ENCODE results near the gene ZBTB17.

Gene ZBTB17

DNA sequence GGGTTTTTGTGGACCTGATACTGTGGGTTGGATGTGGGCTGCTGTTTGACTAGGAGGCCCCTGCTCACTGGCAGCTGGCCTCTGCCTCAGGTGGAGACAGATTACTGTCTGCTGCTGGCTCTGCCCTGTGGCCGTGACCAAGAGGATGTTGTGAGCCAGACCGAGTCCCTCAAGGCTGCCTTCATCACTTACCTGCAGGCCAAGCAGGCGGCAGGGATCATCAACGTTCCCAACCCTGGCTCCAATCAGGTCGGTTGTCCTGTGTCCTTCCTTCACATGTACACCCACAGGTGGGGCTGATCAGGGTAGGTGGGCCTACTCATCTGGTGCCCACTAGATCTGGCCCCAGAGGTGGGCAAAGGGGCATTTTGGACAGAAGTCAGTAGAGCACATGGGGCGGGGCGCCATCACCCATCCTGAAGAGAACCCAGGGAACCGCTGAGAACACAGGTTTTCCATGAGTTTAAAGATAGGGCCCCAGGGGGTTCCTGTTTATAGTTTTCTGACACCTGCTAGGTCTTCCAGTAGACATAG lies 37.2 kb downstream of the ZBTB17 start:
- TF ChIP-seq, protein P1, sequence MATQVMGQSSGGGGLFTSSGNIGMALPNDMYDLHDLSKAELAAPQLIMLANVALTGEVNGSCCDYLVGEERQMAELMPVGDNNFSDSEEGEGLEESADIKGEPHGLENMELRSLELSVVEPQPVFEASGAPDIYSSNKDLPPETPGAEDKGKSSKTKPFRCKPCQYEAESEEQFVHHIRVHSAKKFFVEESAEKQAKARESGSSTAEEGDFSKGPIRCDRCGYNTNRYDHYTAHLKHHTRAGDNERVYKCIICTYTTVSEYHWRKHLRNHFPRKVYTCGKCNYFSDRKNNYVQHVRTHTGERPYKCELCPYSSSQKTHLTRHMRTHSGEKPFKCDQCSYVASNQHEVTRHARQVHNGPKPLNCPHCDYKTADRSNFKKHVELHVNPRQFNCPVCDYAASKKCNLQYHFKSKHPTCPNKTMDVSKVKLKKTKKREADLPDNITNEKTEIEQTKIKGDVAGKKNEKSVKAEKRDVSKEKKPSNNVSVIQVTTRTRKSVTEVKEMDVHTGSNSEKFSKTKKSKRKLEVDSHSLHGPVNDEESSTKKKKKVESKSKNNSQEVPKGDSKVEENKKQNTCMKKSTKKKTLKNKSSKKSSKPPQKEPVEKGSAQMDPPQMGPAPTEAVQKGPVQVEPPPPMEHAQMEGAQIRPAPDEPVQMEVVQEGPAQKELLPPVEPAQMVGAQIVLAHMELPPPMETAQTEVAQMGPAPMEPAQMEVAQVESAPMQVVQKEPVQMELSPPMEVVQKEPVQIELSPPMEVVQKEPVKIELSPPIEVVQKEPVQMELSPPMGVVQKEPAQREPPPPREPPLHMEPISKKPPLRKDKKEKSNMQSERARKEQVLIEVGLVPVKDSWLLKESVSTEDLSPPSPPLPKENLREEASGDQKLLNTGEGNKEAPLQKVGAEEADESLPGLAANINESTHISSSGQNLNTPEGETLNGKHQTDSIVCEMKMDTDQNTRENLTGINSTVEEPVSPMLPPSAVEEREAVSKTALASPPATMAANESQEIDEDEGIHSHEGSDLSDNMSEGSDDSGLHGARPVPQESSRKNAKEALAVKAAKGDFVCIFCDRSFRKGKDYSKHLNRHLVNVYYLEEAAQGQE (IDR thresholded peaks at IDR 0.05; ENCODE audit: insufficient read depth in 1 of 2, low read depth in 2 of 2, low read length in 2 of 2), result no peak
- TF ChIP-seq POLR2AphosphoS5 (IDR thresholded peaks at IDR 0.05; ENCODE audit: low read depth, low read length) (no peak), TAF1 (IDR thresholded peaks at IDR 0.05; ENCODE audit: borderline replicate concordance, insufficient read depth, low read length) (no peak)

DNA sequence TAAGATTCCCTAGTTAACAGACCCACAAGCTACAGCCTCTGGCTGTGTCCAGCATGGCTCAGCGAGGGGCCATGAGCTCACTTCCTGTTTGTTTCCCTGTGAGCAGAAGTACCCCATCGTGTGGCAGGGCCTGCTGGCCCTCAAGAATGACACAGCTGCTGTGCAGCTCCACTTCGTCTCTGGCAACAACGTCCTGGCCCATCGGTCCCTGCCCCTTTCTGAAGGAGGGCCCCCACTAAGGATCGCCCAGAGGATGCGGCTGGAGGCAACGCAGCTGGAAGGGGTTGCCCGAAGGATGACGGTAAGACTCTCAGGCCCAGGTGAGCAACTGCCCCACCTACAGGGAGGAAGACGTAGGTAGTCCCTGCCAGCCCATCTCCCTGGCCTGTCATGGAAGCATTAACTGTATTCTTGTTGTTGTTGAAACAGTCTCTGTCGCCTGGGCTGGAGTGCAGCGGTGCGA lies 38.2 kb downstream of the ZBTB17 start:
- no peak for TF ChIP-seq TAF1 (IDR thresholded peaks at IDR 0.05; ENCODE audit: borderline replicate concordance, insufficient read depth, low read length)
- TF ChIP-seq POLR2AphosphoS5 (IDR thresholded peaks at IDR 0.05; ENCODE audit: low read depth, low read length), result no peak
- no peak for TF ChIP-seq SIN3A (IDR thresholded peaks at IDR 0.05; ENCODE audit: borderline replicate concordance, insufficient read depth, low read length)
- TF ChIP-seq FOXP2 (optimal IDR thresholded peaks at IDR 0.05; ENCODE audit: borderline replicate concordance, extremely low read depth, extremely low read length, insufficient read depth), result peak; percentile 47
- TF ChIP-seq, protein P1 (IDR thresholded peaks at IDR 0.05; ENCODE audit: insufficient read depth in 1 of 2, low read depth in 2 of 2, low read length in 2 of 2), result no peak

DNA sequence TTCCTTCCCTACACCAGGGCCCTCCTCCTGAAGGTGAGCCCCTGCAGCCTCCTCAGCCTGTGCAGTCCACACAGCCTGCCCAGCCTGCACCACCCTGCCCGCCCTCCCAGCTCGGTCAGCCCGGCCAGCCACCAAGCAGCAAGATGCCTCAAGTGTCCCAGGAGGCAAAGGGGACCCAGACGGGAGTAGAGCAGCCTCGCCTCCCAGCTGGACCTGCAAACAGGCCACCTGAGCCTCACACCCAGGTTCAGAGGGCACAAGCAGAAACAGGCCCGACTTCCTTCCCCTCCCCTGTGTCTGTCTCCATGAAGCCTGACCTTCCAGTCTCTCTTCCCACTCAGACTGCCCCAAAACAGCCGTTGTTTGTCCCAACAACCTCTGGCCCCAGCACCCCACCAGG lies 38.8 kb downstream of the ZBTB17 start:
- TF ChIP-seq POLR2AphosphoS5 (IDR thresholded peaks at IDR 0.05; ENCODE audit: low read depth, low read length), result no peak
- TF ChIP-seq, protein P1 (IDR thresholded peaks at IDR 0.05; ENCODE audit: insufficient read depth in 1 of 2, low read depth in 2 of 2, low read length in 2 of 2), result no peak
- TF ChIP-seq SIN3A (IDR thresholded peaks at IDR 0.05; ENCODE audit: borderline replicate concordance, insufficient read depth, low read length), result no peak
- TF ChIP-seq FOXP2 (optimal IDR thresholded peaks at IDR 0.05; ENCODE audit: borderline replicate concordance, extremely low read depth, extremely low read length, insufficient read depth), result no peak
- no peak for TF ChIP-seq TAF1 (IDR thresholded peaks at IDR 0.05; ENCODE audit: borderline replicate concordance, insufficient read depth, low read length)

DNA sequence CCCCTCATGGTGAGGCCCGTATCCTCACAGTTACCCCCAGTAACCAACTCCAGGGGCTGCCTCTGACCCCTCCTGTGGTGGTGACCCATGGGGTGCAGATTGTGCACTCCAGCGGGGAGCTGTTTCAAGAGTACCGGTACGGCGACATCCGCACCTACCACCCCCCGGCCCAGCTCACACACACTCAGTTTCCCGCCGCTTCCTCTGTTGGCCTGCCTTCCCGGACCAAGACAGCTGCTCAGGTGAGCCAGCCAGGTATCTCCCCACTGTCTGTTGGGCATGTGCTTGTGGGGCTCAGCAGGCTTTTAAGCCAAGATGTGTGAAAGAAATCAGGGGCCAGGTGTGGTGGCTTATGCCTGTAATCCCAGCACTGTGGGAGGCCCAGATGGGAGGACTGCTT lies 39.9 kb downstream of the ZBTB17 start:
- no peak for TF ChIP-seq TAF1 (IDR thresholded peaks at IDR 0.05; ENCODE audit: borderline replicate concordance, insufficient read depth, low read length)
- no peak for TF ChIP-seq SIN3A (IDR thresholded peaks at IDR 0.05; ENCODE audit: borderline replicate concordance, insufficient read depth, low read length)
- no peak for TF ChIP-seq POLR2AphosphoS5 (IDR thresholded peaks at IDR 0.05; ENCODE audit: low read depth, low read length)
- TF ChIP-seq FOXP2 (optimal IDR thresholded peaks at IDR 0.05; ENCODE audit: borderline replicate concordance, extremely low read depth, extremely low read length, insufficient read depth), result no peak
- TF ChIP-seq, protein P1 (IDR thresholded peaks at IDR 0.05; ENCODE audit: insufficient read depth in 1 of 2, low read depth in 2 of 2, low read length in 2 of 2), result no peak

All from PFSK-1 (cell line).